NCI-H510A (cell line): Measurements from ENCODE around the gene RAI14.

Experiments
- DNase-seq: peaks from one replicate; lab custom pipeline; 2025; lab: John Stamatoyannopoulos, UW

RAI14 gene

GRCh38 chr5:34656001-34656699 lies at the start of gene RAI14:
Gene RAI14 (plus strand): TSS chr5:34656328. CDS start chr5:34686920, 30,592 bp downstream.
- peak; percentile 75 for DNase-seq

GRCh38 chr5:34608368-34608767 lies 47.8 kb upstream of the RAI14 start:
- no peak for DNase-seq

- no peak for DNase-seq
Measured at GRCh38 chr5:34608859-34609648, 47.1 kb upstream of the RAI14 start.

- DNase-seq, result no peak
Measured at GRCh38 chr5:34609951-34610441, 46.1 kb upstream of the RAI14 start.

GRCh38 chr5:34610546-34610945 lies 45.6 kb upstream of the RAI14 start:
- DNase-seq, result no peak

- DNase-seq, result no peak
Measured at GRCh38 chr5:34611464-34612415, 44.4 kb upstream of the RAI14 start.

- DNase-seq, result no peak
Measured at GRCh38 chr5:34616651-34617050, 39.5 kb upstream of the RAI14 start.

- no peak for DNase-seq
Measured at GRCh38 chr5:34618371-34619065, 37.6 kb upstream of the RAI14 start.

GRCh38 chr5:34620185-34620584 lies 35.9 kb upstream of the RAI14 start:
- DNase-seq, result no peak

- no peak for DNase-seq
Measured at GRCh38 chr5:34621277-34622097, 34.6 kb upstream of the RAI14 start.

- no peak for DNase-seq
Measured at GRCh38 chr5:34622098-34622400, 34.1 kb upstream of the RAI14 start.

GRCh38 chr5:34624691-34625090 lies 31.4 kb upstream of the RAI14 start:
- no peak for DNase-seq

- DNase-seq, result no peak
Measured at GRCh38 chr5:34625246-34625645, 30.9 kb upstream of the RAI14 start.

- DNase-seq, result no peak
Measured at GRCh38 chr5:34626036-34626435, 30.1 kb upstream of the RAI14 start.

- no peak for DNase-seq
Measured at GRCh38 chr5:34626751-34627150, 29.4 kb upstream of the RAI14 start.

- DNase-seq, result no peak
Measured at GRCh38 chr5:34627794-34628193, 28.3 kb upstream of the RAI14 start.

- no peak for DNase-seq
Measured at GRCh38 chr5:34628373-34628772, 27.8 kb upstream of the RAI14 start.

GRCh38 chr5:34630596-34630995 lies 25.5 kb upstream of the RAI14 start:
- no peak for DNase-seq

- no peak for DNase-seq
Measured at GRCh38 chr5:34632807-34633422, 23.2 kb upstream of the RAI14 start.

GRCh38 chr5:34639852-34640626 lies 16.1 kb upstream of the RAI14 start:
- no peak for DNase-seq
